Measurements from ENCODE around the gene RSBN1. TPM values are rescaled to one million over a fixed set of nuclear protein-coding genes. Genes with fewer than 3 reads are reported as not detected.

The RSBN1 gene
- total and polyA plus RNA-seq, 2 experiments from 2014 or later, result 15.4 to 17.4 TPM

DNA sequence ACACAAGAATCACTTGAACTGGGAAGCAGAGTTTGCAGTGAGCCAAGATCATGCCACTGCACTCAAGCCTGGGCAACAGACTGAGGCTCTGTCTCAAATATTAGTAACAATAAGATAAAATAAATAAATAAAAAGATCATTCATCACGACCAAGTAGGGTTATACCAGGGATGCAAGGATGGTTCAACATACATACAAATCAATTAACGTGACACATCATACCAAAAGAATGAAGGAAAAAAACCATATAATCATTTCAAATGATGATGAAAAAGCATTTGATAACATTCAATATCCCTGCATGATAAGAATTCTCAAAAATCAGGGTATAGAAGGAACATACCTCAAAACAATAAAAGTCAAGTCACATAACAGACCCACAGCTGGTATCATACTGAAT is 91.3 kb downstream of the RSBN1 start:
- Mint-ChIP-seq H3K27ac (no peak overlapping the region), H3K4me3 (no peak overlapping the region), H3K9me3 (peaks cover 50% of the 10 kb centered on the region), H3K36me3 (ENCODE audit: low read depth) (peaks cover 84% of the 10 kb centered on the region), H3K27me3 (ENCODE audit: insufficient read depth, low read depth, poor library complexity) (peaks cover 9% of the 10 kb centered on the region), H3K4me1 (no peaks in the 10 kb centered on the region)
- Histone ChIP-seq H3F3A (replicated peaks; ENCODE audit: low read depth) (no peaks in the 10 kb centered on the region), H2AFZ (no peak overlapping the region), H3K4me1 (ENCODE audit: insufficient read depth) (no peaks in the 10 kb centered on the region), H3K79me2 (replicated peaks; ENCODE audit: insufficient read depth) (no peaks in the 10 kb centered on the region), H3K4me3 (no peak overlapping the region), H3K27me3 (ENCODE audit: insufficient read depth) (no peaks in the 10 kb centered on the region), H3K4me2 (no peak overlapping the region), H3K36me3 (ENCODE audit: insufficient read depth) (peaks cover 28% of the 10 kb centered on the region), H4K20me1 (replicated peaks; ENCODE audit: insufficient read depth) (no peaks in the 10 kb centered on the region), H3K27ac (ENCODE audit: low read depth) (no peak overlapping the region), H3K9me2 (ENCODE audit: insufficient read depth) (no peaks in the 10 kb centered on the region)
- no peak for TF ChIP-seq ZNF331 (CRISPR knock-in tag; IDR thresholded peaks at IDR 0.05; ENCODE audit: low read depth)
- TF ChIP-seq, protein P1, sequence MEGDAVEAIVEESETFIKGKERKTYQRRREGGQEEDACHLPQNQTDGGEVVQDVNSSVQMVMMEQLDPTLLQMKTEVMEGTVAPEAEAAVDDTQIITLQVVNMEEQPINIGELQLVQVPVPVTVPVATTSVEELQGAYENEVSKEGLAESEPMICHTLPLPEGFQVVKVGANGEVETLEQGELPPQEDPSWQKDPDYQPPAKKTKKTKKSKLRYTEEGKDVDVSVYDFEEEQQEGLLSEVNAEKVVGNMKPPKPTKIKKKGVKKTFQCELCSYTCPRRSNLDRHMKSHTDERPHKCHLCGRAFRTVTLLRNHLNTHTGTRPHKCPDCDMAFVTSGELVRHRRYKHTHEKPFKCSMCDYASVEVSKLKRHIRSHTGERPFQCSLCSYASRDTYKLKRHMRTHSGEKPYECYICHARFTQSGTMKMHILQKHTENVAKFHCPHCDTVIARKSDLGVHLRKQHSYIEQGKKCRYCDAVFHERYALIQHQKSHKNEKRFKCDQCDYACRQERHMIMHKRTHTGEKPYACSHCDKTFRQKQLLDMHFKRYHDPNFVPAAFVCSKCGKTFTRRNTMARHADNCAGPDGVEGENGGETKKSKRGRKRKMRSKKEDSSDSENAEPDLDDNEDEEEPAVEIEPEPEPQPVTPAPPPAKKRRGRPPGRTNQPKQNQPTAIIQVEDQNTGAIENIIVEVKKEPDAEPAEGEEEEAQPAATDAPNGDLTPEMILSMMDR (conservative IDR thresholded peaks at IDR 0.05; ENCODE audit: low read depth in 2 of 2), result no peak
- no peak for TF ChIP-seq JUNB (IDR thresholded peaks at IDR 0.05; ENCODE audit: unreplicated experiment)
- TF ChIP-seq, protein P2, sequence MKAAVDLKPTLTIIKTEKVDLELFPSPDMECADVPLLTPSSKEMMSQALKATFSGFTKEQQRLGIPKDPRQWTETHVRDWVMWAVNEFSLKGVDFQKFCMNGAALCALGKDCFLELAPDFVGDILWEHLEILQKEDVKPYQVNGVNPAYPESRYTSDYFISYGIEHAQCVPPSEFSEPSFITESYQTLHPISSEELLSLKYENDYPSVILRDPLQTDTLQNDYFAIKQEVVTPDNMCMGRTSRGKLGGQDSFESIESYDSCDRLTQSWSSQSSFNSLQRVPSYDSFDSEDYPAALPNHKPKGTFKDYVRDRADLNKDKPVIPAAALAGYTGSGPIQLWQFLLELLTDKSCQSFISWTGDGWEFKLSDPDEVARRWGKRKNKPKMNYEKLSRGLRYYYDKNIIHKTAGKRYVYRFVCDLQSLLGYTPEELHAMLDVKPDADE (IDR thresholded peaks at IDR 0.05), result no peak
- no peak for TF ChIP-seq EZH2 (IDR thresholded peaks at IDR 0.05; ENCODE audit: low read depth, unreplicated experiment)
- no peak for TF ChIP-seq EZH2phosphoT487 (IDR thresholded peaks at IDR 0.05; ENCODE audit: unreplicated experiment)
- no peak for TF ChIP-seq ZNF114 (CRISPR knock-in tag; IDR thresholded peaks at IDR 0.05)
- TF ChIP-seq, protein P3, sequence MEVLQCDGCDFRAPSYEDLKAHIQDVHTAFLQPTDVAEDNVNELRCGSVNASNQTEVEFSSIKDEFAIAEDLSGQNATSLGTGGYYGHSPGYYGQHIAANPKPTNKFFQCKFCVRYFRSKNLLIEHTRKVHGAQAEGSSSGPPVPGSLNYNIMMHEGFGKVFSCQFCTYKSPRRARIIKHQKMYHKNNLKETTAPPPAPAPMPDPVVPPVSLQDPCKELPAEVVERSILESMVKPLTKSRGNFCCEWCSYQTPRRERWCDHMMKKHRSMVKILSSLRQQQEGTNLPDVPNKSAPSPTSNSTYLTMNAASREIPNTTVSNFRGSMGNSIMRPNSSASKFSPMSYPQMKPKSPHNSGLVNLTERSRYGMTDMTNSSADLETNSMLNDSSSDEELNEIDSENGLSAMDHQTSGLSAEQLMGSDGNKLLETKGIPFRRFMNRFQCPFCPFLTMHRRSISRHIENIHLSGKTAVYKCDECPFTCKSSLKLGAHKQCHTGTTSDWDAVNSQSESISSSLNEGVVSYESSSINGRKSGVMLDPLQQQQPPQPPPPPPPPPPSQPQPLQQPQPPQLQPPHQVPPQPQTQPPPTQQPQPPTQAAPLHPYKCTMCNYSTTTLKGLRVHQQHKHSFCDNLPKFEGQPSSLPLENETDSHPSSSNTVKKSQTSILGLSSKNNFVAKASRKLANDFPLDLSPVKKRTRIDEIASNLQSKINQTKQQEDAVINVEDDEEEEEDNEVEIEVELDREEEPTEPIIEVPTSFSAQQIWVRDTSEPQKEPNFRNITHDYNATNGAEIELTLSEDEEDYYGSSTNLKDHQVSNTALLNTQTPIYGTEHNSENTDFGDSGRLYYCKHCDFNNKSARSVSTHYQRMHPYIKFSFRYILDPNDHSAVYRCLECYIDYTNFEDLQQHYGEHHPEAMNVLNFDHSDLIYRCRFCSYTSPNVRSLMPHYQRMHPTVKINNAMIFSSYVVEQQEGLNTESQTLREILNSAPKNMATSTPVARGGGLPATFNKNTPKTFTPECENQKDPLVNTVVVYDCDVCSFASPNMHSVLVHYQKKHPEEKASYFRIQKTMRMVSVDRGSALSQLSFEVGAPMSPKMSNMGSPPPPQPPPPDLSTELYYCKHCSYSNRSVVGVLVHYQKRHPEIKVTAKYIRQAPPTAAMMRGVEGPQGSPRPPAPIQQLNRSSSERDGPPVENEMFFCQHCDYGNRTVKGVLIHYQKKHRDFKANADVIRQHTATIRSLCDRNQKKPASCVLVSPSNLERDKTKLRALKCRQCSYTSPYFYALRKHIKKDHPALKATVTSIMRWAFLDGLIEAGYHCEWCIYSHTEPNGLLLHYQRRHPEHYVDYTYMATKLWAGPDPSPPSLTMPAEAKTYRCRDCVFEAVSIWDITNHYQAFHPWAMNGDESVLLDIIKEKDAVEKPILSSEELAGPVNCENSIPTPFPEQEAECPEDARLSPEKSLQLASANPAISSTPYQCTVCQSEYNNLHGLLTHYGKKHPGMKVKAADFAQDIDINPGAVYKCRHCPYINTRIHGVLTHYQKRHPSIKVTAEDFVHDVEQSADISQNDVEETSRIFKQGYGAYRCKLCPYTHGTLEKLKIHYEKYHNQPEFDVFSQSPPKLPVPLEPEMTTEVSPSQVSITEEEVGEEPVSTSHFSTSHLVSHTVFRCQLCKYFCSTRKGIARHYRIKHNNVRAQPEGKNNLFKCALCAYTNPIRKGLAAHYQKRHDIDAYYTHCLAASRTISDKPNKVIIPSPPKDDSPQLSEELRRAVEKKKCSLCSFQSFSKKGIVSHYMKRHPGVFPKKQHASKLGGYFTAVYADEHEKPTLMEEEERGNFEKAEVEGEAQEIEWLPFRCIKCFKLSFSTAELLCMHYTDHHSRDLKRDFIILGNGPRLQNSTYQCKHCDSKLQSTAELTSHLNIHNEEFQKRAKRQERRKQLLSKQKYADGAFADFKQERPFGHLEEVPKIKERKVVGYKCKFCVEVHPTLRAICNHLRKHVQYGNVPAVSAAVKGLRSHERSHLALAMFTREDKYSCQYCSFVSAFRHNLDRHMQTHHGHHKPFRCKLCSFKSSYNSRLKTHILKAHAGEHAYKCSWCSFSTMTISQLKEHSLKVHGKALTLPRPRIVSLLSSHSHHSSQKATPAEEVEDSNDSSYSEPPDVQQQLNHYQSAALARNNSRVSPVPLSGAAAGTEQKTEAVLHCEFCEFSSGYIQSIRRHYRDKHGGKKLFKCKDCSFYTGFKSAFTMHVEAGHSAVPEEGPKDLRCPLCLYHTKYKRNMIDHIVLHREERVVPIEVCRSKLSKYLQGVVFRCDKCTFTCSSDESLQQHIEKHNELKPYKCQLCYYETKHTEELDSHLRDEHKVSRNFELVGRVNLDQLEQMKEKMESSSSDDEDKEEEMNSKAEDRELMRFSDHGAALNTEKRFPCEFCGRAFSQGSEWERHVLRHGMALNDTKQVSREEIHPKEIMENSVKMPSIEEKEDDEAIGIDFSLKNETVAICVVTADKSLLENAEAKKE (CRISPR knock-in tag; IDR thresholded peaks at IDR 0.05), result no peak
- TF ChIP-seq CREB1 (CRISPR knock-in tag; IDR thresholded peaks at IDR 0.05; ENCODE audit: low read depth), result no peak
- TF ChIP-seq, protein P4, sequence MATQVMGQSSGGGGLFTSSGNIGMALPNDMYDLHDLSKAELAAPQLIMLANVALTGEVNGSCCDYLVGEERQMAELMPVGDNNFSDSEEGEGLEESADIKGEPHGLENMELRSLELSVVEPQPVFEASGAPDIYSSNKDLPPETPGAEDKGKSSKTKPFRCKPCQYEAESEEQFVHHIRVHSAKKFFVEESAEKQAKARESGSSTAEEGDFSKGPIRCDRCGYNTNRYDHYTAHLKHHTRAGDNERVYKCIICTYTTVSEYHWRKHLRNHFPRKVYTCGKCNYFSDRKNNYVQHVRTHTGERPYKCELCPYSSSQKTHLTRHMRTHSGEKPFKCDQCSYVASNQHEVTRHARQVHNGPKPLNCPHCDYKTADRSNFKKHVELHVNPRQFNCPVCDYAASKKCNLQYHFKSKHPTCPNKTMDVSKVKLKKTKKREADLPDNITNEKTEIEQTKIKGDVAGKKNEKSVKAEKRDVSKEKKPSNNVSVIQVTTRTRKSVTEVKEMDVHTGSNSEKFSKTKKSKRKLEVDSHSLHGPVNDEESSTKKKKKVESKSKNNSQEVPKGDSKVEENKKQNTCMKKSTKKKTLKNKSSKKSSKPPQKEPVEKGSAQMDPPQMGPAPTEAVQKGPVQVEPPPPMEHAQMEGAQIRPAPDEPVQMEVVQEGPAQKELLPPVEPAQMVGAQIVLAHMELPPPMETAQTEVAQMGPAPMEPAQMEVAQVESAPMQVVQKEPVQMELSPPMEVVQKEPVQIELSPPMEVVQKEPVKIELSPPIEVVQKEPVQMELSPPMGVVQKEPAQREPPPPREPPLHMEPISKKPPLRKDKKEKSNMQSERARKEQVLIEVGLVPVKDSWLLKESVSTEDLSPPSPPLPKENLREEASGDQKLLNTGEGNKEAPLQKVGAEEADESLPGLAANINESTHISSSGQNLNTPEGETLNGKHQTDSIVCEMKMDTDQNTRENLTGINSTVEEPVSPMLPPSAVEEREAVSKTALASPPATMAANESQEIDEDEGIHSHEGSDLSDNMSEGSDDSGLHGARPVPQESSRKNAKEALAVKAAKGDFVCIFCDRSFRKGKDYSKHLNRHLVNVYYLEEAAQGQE (IDR thresholded peaks at IDR 0.05; ENCODE audit: unreplicated experiment), result no peak
- no peak for TF ChIP-seq STAT1 (IDR thresholded peaks at IDR 0.05; ENCODE audit: unreplicated experiment)
- TF ChIP-seq POLR2AphosphoS5 (IDR thresholded peaks at IDR 0.05; ENCODE audit: low read depth), result no peak
- TF ChIP-seq NANOG (IDR thresholded peaks at IDR 0.05; ENCODE audit: borderline replicate concordance), result no peak
- no peak for DNase-seq (ENCODE audit: low spot score)
- ATAC-seq, result no peak
